HepG2 (cell line): ENCODE measurements around the gene PRKRIP1. TPM values are rescaled to one million over a fixed set of nuclear protein-coding genes. Genes with fewer than 3 reads are reported as not detected.

Experiments
- BORCS8-MEF2B ChIP-seq: sonication (generic); formaldehyde crosslinking; IDR thresholded peaks from 2 replicates; pipeline ENCODE4 v1.8.0; 2022; ENCODE audit warnings: mild to moderate bottlenecking, missing genetic modification reagents
- ELF3 ChIP-seq: IDR thresholded peaks from 2 replicates; pipeline ENCODE4 v1.6.1; 2016; ENCODE audit warnings: missing genetic modification reagents, missing compliant biosample characterization
- KLF12 ChIP-seq: sonication (generic); formaldehyde crosslinking; IDR thresholded peaks from 2 replicates; pipeline ENCODE4 v1.4.0; 2020; ENCODE audit warnings: missing genetic modification reagents, borderline replicate concordance
- SP1 ChIP-seq, 2 experiments: fragments of 450-650 bp in 1 of 2; sonication (generic) in 1 of 2; formaldehyde crosslinking in 1 of 2; IDR thresholded peaks; 2 replicates each; pipeline versions ENCODE4 v1.4.0 to v1.6.1; 2016 to 2020; ENCODE audit warnings: missing genetic modification reagents in 1 of 2
- ZNF33B ChIP-seq: sonication (generic); formaldehyde crosslinking; IDR thresholded peaks from 2 replicates; pipeline ENCODE4 v1.5.1; 2020; ENCODE audit warnings: mild to moderate bottlenecking, missing genetic modification reagents
- ZNF552 ChIP-seq: sonication (generic); formaldehyde crosslinking; IDR thresholded peaks from 2 replicates; pipeline ENCODE4 v1.9.0; 2022; ENCODE audit warnings: missing genetic modification reagents, mild to moderate bottlenecking, borderline replicate concordance
- ZNF746 ChIP-seq: sonication (generic); formaldehyde crosslinking; IDR thresholded peaks from 2 replicates; pipeline ENCODE4 v1.8.0; 2022; ENCODE audit warnings: mild to moderate bottlenecking, missing genetic modification reagents
- ZNF850 ChIP-seq: sonication (generic); formaldehyde crosslinking; conservative IDR thresholded peaks from 2 replicates; pipeline ENCODE4 v1.9.0; 2021; ENCODE audit warnings: mild to moderate bottlenecking, missing genetic modification reagents
- polyA plus RNA-seq, 8 experiments: library from polyadenylated mRNA; depleted of rRNA in 3 of 8; stranded (reverse) in 7 of 8; unstranded in 1 of 8; fragments of >200 nt; fragmentation: Illumina TruSeq in 4 of 8; extraction: Trizol in 4 of 8; gene quantifications; 2 replicates each; pipeline versions ENCODE4 v1.2.1 to v1.2.3, GENCODE V29; 2011 to 2016; ENCODE audit warnings: low read depth in 4 of 8, missing spikeins in 1 of 8, mixed read lengths in 1 of 8; ENCODE audit not compliant: insufficient read depth in 1 of 8
- total RNA-seq, 5 experiments: library from RNA; depleted of rRNA; stranded (reverse); fragments of >200 nt; fragmentation: Illumina TruSeq; extraction: Trizol; gene quantifications; 2 replicates each; pipeline ENCODE4 v1.2.3, GENCODE V29; 2016; ENCODE audit warnings: low read depth in 1 of 5
- TF ChIP-seq, protein P1 (sequence below): sonication (generic); formaldehyde crosslinking; IDR thresholded peaks from 2 replicates; pipeline ENCODE4 v1.4.0; 2020; ENCODE audit warnings: mild to moderate bottlenecking, missing genetic modification reagents
- TF ChIP-seq, protein P2 (sequence below): sonication (generic); formaldehyde crosslinking; IDR thresholded peaks from 2 replicates; pipeline ENCODE4 v1.5.1; 2020; ENCODE audit warnings: missing genetic modification reagents, mild to moderate bottlenecking, borderline replicate concordance
- TF ChIP-seq, protein P3 (sequence below): sonication (generic); formaldehyde crosslinking; IDR thresholded peaks from 2 replicates; pipeline ENCODE4 v1.4.0; 2020; ENCODE audit warnings: missing genetic modification reagents, borderline replicate concordance
- TF ChIP-seq, protein P4 (sequence below): IDR thresholded peaks from 2 replicates; pipeline ENCODE4 v1.4.0; 2020; ENCODE audit warnings: mild to moderate bottlenecking, missing genetic modification reagents
- TF ChIP-seq, protein P5 (sequence below): IDR thresholded peaks from 2 replicates; pipeline ENCODE4 v1.6.1; 2016; ENCODE audit warnings: missing biosample characterization, missing genetic modification reagents, low read depth

Gene PRKRIP1
- total and polyA plus RNA-seq, 2 of the 13 experiments (the other 11 are each of a cell fraction or from before 2014, with no cell fraction given), result 13.2 to 16.8 TPM

DNA sequence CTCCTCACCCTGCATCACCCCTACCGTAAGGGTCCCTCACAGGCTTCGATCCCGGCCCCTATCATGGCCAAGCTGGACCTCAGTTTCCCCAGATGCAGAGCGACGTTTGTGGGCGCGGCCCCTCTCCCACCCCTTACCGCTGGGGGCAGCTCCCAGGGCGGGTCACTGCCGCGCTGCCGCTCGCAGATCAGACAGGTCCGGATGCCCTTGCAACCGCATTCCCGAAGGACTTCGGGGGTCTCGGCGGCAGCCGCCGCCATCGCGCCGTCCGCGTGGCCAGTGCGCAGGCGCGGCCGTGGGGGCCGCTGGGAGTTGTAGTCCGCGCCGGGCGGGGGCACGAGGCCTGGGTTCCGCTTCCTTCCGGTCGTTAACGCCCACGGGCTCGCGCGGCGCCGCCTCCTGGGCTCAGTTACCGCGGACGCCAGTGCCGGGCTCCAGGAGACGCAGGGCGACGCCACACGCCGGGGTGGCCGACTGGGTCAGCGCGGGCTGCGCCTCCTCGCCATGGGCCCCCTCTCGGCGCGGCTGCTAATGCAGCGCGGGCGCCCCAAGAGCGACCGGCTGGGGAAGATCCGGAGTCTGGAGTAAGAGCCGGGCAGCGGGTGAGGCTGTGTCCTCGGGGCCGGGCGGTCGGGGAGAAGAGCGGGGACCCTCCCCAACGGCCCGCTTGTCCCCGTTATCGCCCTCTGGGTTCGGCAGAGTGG is 68.6 kb downstream of the PRKRIP1 start, which contains the start of the genes ALKBH4 and LRWD1 (continued):
- TF ChIP-seq, protein P1, sequence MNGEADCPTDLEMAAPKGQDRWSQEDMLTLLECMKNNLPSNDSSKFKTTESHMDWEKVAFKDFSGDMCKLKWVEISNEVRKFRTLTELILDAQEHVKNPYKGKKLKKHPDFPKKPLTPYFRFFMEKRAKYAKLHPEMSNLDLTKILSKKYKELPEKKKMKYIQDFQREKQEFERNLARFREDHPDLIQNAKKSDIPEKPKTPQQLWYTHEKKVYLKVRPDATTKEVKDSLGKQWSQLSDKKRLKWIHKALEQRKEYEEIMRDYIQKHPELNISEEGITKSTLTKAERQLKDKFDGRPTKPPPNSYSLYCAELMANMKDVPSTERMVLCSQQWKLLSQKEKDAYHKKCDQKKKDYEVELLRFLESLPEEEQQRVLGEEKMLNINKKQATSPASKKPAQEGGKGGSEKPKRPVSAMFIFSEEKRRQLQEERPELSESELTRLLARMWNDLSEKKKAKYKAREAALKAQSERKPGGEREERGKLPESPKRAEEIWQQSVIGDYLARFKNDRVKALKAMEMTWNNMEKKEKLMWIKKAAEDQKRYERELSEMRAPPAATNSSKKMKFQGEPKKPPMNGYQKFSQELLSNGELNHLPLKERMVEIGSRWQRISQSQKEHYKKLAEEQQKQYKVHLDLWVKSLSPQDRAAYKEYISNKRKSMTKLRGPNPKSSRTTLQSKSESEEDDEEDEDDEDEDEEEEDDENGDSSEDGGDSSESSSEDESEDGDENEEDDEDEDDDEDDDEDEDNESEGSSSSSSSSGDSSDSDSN, result peak; percentile 73
- TF ChIP-seq BORCS8-MEF2B (CRISPR knock-in tag) (0 out of 2 replicates have a peak, but pooled peaks have one; percentile 39), KLF12 (no peak), ZNF850 (no peak), ZNF552 (CRISPR knock-in tag) (0 out of 2 replicates have a peak, but pooled peaks have one; percentile 68), ZNF33B (CRISPR knock-in tag) (no peak), SP1 (IDR thresholded peaks at IDR 0.05) (no peak), SP1 (CRISPR knock-in tag; IDR thresholded peaks at IDR 0.05) (peak; percentile 25; the same call in 1 of the 2 replicates), ELF3 (CRISPR knock-in tag) (peak; percentile 58; the same call in 1 of the 2 replicates), ZNF746 (peak; percentile 31; the same call in 1 of the 2 replicates)
- TF ChIP-seq, protein P2, sequence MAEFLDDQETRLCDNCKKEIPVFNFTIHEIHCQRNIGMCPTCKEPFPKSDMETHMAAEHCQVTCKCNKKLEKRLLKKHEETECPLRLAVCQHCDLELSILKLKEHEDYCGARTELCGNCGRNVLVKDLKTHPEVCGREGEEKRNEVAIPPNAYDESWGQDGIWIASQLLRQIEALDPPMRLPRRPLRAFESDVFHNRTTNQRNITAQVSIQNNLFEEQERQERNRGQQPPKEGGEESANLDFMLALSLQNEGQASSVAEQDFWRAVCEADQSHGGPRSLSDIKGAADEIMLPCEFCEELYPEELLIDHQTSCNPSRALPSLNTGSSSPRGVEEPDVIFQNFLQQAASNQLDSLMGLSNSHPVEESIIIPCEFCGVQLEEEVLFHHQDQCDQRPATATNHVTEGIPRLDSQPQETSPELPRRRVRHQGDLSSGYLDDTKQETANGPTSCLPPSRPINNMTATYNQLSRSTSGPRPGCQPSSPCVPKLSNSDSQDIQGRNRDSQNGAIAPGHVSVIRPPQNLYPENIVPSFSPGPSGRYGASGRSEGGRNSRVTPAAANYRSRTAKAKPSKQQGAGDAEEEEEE, result 0 out of 2 replicates have a peak, but pooled peaks have one; percentile 74
- TF ChIP-seq, protein P3, sequence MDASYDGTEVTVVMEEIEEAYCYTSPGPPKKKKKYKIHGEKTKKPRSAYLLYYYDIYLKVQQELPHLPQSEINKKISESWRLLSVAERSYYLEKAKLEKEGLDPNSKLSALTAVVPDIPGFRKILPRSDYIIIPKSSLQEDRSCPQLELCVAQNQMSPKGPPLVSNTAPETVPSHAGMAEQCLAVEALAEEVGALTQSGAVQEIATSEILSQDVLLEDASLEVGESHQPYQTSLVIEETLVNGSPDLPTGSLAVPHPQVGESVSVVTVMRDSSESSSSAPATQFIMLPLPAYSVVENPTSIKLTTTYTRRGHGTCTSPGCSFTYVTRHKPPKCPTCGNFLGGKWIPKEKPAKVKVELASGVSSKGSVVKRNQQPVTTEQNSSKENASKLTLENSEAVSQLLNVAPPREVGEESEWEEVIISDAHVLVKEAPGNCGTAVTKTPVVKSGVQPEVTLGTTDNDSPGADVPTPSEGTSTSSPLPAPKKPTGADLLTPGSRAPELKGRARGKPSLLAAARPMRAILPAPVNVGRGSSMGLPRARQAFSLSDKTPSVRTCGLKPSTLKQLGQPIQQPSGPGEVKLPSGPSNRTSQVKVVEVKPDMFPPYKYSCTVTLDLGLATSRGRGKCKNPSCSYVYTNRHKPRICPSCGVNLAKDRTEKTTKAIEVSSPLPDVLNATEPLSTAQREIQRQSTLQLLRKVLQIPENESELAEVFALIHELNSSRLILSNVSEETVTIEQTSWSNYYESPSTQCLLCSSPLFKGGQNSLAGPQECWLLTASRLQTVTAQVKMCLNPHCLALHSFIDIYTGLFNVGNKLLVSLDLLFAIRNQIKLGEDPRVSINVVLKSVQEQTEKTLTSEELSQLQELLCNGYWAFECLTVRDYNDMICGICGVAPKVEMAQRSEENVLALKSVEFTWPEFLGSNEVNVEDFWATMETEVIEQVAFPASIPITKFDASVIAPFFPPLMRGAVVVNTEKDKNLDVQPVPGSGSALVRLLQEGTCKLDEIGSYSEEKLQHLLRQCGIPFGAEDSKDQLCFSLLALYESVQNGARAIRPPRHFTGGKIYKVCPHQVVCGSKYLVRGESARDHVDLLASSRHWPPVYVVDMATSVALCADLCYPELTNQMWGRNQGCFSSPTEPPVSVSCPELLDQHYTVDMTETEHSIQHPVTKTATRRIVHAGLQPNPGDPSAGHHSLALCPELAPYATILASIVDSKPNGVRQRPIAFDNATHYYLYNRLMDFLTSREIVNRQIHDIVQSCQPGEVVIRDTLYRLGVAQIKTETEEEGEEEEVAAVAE (CRISPR knock-in tag), result no peak; the same call in 1 of the 2 replicates
- TF ChIP-seq, protein P4, sequence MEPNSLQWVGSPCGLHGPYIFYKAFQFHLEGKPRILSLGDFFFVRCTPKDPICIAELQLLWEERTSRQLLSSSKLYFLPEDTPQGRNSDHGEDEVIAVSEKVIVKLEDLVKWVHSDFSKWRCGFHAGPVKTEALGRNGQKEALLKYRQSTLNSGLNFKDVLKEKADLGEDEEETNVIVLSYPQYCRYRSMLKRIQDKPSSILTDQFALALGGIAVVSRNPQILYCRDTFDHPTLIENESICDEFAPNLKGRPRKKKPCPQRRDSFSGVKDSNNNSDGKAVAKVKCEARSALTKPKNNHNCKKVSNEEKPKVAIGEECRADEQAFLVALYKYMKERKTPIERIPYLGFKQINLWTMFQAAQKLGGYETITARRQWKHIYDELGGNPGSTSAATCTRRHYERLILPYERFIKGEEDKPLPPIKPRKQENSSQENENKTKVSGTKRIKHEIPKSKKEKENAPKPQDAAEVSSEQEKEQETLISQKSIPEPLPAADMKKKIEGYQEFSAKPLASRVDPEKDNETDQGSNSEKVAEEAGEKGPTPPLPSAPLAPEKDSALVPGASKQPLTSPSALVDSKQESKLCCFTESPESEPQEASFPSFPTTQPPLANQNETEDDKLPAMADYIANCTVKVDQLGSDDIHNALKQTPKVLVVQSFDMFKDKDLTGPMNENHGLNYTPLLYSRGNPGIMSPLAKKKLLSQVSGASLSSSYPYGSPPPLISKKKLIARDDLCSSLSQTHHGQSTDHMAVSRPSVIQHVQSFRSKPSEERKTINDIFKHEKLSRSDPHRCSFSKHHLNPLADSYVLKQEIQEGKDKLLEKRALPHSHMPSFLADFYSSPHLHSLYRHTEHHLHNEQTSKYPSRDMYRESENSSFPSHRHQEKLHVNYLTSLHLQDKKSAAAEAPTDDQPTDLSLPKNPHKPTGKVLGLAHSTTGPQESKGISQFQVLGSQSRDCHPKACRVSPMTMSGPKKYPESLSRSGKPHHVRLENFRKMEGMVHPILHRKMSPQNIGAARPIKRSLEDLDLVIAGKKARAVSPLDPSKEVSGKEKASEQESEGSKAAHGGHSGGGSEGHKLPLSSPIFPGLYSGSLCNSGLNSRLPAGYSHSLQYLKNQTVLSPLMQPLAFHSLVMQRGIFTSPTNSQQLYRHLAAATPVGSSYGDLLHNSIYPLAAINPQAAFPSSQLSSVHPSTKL (CRISPR knock-in tag), result peak; percentile 49; the same call in 1 of the 2 replicates
- TF ChIP-seq, protein P5, sequence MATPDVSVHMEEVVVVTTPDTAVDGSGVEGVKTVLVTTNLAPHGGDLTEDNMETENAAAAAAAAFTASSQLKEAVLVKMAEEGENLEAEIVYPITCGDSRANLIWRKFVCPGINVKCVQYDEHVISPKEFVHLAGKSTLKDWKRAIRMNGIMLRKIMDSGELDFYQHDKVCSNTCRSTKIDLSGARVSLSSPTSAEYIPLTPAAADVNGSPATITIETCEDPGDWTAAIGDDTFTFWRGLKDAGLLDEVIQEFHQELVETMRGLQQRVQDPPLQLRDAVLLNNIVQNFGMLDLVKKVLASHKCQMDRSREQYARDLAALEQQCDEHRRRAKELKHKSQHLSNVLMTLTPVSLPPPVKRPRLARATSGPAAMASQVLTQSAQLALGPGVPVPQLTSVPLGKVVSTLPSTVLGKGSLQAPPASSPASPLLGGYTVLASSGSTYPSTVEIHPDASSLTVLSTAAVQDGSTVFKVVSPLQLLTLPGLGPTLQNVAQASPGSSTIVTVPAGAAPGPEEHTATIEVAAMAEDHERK (CRISPR knock-in tag), result 0 out of 2 replicates have a peak, but pooled peaks have one; percentile 23
